Thyroid gland (tissue), 4 donors: Measurements from ENCODE around the gene RXFP4. TPM values are rescaled to one million over a fixed set of nuclear protein-coding genes. Genes with fewer than 3 reads are reported as not detected.

Experiments
- DNase-seq, 2 donors: peaks; one replicate each; pipeline ENCODE4 v3.0.0-alpha.2; 2019
- H3K27ac ChIP-seq, 3 donors: fragments of 200-600 bp; sonication (generic); 1 replicate in 2 of 3; 2 replicates in 1 of 3; pipeline ENCODE4 v1.5.1; 2016 to 2019; ENCODE audit warnings: mild to moderate bottlenecking in 1 of 3, moderate library complexity in 1 of 3
- H3K27me3 ChIP-seq: fragments of 200-600 bp; sonication (generic); one replicate; pipeline ENCODE4 v1.5.1; 2019
- H3K36me3 ChIP-seq, 2 donors: fragments of 200-600 bp; sonication (generic); one replicate each; pipeline ENCODE4 v1.5.1; 2016 to 2019
- H3K4me1 ChIP-seq, 2 donors: fragments of 200-600 bp; sonication (generic); one replicate each; pipeline ENCODE4 v1.5.1; 2017 to 2019
- H3K4me3 ChIP-seq, 3 donors: fragments of 200-600 bp; sonication (generic); replicated peaks in 1 of 3; 1 replicate in 2 of 3; 2 replicates in 1 of 3; pipeline ENCODE4 v1.5.1; 2016; ENCODE audit warnings: mild to moderate bottlenecking in 1 of 3
- H3K9me3 ChIP-seq: fragments of 200-600 bp; sonication (generic); one replicate; pipeline ENCODE4 v1.5.1; 2017
- POLR2A ChIP-seq, 2 donors: fragments of 450-650 bp; IDR thresholded peaks; one replicate each; pipeline ENCODE4 v1.6.1; 2017; ENCODE audit warnings: antibody characterized with exemption in 2 of 2, mild to moderate bottlenecking in 2 of 2, moderate library complexity in 1 of 2
- WGBS, 2 donors: methylation state at CpG; one replicate each; pipeline ENCODE4 v1.1.5; 2017; 5-methylcytosine and 5-hydroxymethylcytosine counted together
- intact Hi-C: fragments of 100-400 bp; cut with DNase I; formaldehyde crosslinking; loops from one replicate; pipeline ENCODE4 v1.15.1; 2023
- total RNA-seq, 4 donors: library from RNA; depleted of rRNA; stranded (reverse); fragments of >200 nt; gene quantifications; one replicate each; pipeline ENCODE4 v1.2.3, GENCODE V29; 2016
- TF ChIP-seq, protein P1 (sequence below), 6 experiments: fragments of 200-600 bp in 3 of 6; fragments of 450-650 bp in 3 of 6; sonication (generic) in 3 of 6; IDR thresholded peaks; one replicate each; pipeline ENCODE4 v1.5.1; 2016 to 2019; ENCODE audit warnings: antibody characterized with exemption in 6 of 6, mild to moderate bottlenecking in 2 of 6, inconsistent platforms in 1 of 6, moderate library complexity in 1 of 6

RXFP4 gene
- total RNA-seq, 4 donors from 2014 or later = not detected

DNA sequence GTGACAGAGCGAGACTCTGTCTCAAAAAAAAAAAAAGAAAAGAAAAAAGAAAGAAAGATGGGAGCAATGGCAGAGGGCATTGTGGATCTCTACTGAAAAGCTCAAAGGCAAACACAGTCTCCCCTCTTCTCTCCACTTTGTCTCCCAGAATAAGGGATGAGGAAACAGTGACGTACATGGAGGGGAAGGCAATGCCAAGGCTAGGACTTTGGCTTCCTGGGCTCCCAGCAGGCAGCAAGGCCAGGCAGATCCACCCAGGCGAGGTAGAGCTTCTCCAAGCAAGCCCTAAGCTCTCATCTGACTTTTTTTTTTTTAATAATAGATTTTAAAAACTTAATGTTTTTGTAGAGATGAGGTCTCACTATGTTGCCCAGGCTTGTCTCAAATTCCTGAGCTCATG is 32.3 kb downstream of the RXFP4 start:
- intact Hi-C loops = no loop called here

DNA sequence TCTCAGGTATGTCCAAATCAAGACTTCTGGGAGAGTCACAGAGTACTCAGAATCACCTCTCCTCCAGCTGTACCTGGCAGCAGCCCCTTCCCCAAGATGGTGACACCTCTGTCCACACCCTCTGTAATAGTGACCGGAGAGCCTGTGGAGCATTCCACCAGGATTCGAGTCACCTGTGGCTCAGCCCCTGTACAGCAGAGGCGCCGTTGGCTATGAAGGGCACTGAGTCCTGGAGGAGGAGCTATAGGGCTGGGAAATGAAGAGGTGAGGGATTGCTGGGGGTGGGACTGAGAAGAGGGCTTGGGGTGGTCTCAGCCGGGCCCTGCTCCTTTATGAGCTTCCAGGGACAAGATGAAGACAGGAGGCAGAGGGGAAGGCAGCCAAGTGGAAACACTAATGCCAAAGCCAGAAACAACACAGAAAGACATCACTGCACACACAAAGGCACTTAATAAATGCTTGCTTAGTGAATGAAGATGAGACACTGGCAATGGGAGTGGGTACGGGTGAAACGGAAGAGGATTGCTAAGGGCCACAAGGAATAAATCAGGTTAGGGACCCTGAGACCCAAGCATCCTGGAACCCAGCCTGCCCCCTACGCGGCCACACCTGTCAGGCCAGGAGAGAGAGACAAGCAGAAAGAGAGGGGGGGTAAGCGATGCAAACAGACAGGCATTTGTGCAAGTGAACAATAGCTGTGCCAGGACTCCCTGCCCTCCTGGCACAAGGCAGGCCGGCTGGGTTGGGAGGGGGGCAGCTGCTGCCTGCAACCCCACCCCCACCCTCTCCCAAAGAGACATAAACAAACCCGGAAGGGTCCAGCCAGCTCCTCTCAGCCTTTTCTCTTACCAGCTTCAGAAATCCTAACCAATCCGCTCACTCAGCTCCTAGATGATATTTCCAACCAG is 33.0 kb downstream of the RXFP4 start:
- no peak for TF ChIP-seq POLR2A (IDR thresholded peaks at IDR 0.05)
- TF ChIP-seq, protein P1, sequence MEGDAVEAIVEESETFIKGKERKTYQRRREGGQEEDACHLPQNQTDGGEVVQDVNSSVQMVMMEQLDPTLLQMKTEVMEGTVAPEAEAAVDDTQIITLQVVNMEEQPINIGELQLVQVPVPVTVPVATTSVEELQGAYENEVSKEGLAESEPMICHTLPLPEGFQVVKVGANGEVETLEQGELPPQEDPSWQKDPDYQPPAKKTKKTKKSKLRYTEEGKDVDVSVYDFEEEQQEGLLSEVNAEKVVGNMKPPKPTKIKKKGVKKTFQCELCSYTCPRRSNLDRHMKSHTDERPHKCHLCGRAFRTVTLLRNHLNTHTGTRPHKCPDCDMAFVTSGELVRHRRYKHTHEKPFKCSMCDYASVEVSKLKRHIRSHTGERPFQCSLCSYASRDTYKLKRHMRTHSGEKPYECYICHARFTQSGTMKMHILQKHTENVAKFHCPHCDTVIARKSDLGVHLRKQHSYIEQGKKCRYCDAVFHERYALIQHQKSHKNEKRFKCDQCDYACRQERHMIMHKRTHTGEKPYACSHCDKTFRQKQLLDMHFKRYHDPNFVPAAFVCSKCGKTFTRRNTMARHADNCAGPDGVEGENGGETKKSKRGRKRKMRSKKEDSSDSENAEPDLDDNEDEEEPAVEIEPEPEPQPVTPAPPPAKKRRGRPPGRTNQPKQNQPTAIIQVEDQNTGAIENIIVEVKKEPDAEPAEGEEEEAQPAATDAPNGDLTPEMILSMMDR (IDR thresholded peaks at IDR 0.05) = peak in 2 of 6 experiments; percentile 6 to 8
- WGBS, 2 donors = 18 to 29% methylated on average over 12 to 13 of the region's 13 CpGs
- DNase-seq = peak; percentile 60 to 69
- Histone ChIP-seq H3K36me3 (no peaks in the 10 kb centered on the region), H3K9me3 (no peaks in the 10 kb centered on the region), H3K4me1 (peaks cover 77 to 83% of the 10 kb centered on the region in 2 donors), H3K27ac (peak overlapping the region; percentile 94 to 96 (median 96)), H3K27me3 (no peaks in the 10 kb centered on the region), H3K4me3 (peak overlapping the region in 1 of 3 donors; percentile 90)
- intact Hi-C loops = loop anchor here (5.0 kb wide), 1 partner anchor 32 kb away; the partner anchor contains the start of gene RXFP4

More for the DNA sequence above, 32.3 kb downstream of the RXFP4 start:
- Histone ChIP-seq H3K36me3 (no peaks in the 10 kb centered on the region), H3K27ac (peak overlapping the region; percentile 94 to 96 (median 96)), H3K9me3 (no peaks in the 10 kb centered on the region), H3K4me1 (peaks cover 72 to 83% of the 10 kb centered on the region in 2 donors), H3K27me3 (no peaks in the 10 kb centered on the region), H3K4me3 (no peak overlapping the region)
- DNase-seq = no peak
- WGBS, 2 donors = 78 to 79% methylated on average over 3 of the region's 3 CpGs
- no peak for TF ChIP-seq POLR2A (IDR thresholded peaks at IDR 0.05)
- TF ChIP-seq, protein P1 (IDR thresholded peaks at IDR 0.05) = no peak

DNA sequence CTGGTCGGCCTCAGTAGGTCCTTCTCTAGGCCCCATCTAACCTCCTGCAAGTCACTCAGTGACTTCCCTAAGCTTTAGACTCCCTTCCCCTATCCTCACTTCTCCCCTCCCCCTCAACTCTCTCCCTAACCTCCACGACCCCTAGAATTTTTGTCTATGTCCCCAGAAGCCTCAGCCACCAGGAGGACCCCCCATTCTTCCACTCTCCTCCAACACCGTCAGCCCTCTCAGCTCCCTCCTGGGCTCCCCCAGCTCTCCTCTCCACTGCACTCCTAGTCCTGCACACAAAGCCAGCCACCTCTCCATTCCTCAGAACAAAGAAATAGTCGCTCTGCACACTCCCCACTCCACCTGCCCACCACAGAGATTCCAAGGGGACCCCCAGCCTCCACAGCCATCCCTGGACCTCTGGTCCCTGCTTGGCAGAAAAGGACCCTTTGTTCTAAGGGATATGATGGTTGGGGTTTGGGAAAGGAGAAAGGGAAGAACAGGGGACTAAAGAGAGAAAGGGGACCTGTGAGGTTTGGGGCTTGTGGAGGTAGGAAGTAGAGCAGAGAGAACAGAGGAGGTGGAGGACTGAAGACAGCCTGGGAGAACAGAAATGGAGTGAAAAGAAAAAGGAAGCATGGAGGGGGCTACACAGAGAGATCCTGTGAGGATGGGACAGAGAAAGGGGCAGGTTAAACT is 34.1 kb downstream of the RXFP4 start:
- no peak for TF ChIP-seq POLR2A (IDR thresholded peaks at IDR 0.05)
- TF ChIP-seq, protein P1 (IDR thresholded peaks at IDR 0.05) = no peak
- peak overlapping the region in 1 of 3 donors; percentile 90 for H3K4me3 ChIP-seq
- intact Hi-C loops = loop anchor here (5.0 kb wide), 1 partner anchor 33 kb away; the partner anchor contains the start of gene RXFP4
- no peaks in the 10 kb centered on the region for H3K27me3 ChIP-seq
- H3K9me3 ChIP-seq = no peaks in the 10 kb centered on the region
- peak overlapping the region; percentile 94 to 96 (median 96) for H3K27ac ChIP-seq
- no peaks in the 10 kb centered on the region for H3K36me3 ChIP-seq
- no peak for DNase-seq
- H3K4me1 ChIP-seq = peaks cover 83 to 87% of the 10 kb centered on the region in 2 donors
- 19 to 24% methylated on average over 4 of the region's 4 CpGs for WGBS, 2 donors

DNA sequence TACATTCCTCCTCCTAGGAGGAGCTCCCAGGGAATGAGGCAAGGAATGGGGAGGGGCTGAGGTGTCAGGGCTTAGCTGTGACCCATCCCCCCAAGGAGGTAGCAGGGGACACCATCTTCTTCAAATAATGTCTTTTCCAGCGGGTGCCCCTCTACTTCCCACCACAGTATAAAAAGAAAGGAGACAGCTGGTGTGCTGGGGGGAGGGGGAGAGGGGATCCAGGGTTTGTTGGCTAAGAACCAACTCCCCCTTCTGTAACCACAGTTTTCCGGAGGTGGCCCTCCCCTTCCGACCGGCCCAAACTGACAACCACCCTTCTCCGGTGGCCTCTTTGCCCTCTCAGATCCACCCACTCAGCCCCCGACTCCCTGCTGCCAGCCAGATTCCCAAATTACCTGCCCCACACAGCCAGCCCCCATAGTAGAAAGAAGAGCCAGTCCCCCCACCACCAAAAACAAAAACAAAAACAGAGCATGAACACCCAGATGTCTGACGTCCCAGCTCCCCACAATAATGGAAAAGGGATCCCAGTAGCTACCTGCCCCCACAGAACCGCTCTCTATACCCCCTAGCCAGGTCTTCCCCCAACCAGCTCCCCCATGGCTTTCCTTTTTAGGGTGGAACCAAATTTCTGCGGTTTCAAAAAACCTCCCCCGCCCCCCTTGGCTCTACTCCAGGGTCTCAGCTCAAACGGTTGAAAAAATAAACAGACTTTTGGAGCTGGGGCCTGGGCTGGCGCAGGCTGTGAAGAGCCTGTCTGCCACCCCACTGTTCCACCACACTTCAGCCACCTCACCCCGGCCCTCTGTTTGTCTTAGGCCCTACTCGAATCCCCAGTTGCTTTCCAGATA is 34.8 kb downstream of the RXFP4 start:
- H3K27ac ChIP-seq = peak overlapping the region; percentile 94 to 96 (median 96)
- intact Hi-C loops = loop anchor here (5.0 kb wide), 1 partner anchor 34 kb away; the partner anchor contains the start of gene RXFP4
- H3K9me3 ChIP-seq = no peaks in the 10 kb centered on the region
- H3K27me3 ChIP-seq = no peaks in the 10 kb centered on the region
- H3K4me3 ChIP-seq = peak overlapping the region in 2 of 3 donors; percentile 13 to 90
- 4% methylated on average over 14 of the region's 14 CpGs for WGBS, 2 donors
- peak; percentile 91 to 92 for DNase-seq
- H3K4me1 ChIP-seq = peaks cover 83 to 87% of the 10 kb centered on the region in 2 donors
- TF ChIP-seq POLR2A (IDR thresholded peaks at IDR 0.05) = peak in 1 of 2 donors; percentile 58
- TF ChIP-seq, protein P1 (IDR thresholded peaks at IDR 0.05) = no peak
- no peaks in the 10 kb centered on the region for H3K36me3 ChIP-seq
